LoVo (cell line): ENCODE data around the gene PXYLP1.

Source experiments
- DNase-seq: peaks from one replicate; pipeline ENCODE4 v3.0.0-alpha.2; 2016; ENCODE audit warnings: low spot score

Gene PXYLP1

DNA sequence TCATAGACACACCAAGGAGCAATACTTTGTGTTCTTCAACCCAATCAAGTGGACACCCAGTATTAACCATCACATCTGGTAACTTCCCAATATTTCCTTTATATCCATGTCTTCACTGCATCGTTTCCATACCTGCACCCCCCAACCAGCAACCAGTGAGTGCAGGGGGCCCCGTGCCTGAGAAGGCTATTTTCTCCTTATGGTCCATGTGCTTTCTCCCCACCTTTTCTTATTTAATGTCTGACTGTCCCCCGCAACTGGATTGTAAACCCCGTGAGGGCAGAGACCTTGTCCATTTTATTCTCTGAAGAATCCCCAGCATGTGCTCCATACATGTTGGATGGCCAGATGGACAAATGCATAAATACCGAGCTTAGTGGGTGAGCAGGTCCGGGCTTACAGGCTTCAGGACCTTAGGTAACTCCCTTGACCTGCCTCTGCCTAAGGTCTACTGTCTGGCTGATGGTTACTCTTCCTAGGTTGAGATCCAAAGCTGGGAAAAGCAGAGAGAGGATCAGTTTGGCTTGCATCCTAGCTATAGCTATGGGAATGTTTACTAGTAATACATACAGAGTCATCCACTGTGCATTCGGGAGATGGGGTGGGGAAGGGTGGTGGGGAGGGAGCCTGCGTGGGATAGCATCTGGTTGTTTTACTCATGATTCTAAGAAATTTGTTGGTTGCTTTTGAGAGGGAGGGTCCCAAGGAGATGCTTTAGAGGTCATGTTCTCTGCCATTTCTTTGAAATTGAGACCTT lies 41.5 kb downstream of the PXYLP1 start:
- DNase-seq, result no peak

DNA sequence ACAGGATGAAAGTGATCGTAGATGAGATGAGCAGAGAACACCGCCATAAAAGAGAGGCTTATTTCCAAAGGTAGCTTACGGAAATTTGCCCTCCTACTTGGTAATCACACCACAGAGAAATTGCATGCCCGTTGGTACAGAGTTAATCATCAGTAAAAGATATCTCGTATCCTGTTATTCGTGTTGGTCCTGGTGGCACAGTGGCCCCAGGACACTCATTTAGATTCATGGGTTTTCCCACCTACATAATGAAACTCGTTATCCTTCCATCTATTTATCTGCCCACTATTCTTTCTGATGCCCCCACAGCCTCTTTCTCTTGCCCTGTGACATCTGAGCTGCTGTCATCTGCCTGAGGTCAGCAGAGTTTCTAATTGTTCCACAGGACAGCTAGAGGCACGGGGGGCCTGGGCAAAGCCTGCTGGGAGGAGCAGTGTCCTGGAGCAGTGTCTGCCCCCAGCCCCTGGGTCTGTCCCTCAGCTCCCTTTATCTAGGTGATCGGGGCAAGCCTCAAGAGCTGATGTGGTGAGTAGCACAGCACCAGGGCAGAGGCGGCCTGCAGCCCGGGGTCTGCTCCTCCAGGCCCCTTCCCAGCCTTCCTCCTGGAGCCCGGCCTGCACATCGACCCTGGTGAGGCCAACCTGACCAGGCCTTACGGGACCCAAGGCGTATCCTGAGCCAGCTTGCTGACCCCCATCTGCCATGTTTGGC lies 42.2 kb downstream of the PXYLP1 start:
- DNase-seq, result no peak

DNA sequence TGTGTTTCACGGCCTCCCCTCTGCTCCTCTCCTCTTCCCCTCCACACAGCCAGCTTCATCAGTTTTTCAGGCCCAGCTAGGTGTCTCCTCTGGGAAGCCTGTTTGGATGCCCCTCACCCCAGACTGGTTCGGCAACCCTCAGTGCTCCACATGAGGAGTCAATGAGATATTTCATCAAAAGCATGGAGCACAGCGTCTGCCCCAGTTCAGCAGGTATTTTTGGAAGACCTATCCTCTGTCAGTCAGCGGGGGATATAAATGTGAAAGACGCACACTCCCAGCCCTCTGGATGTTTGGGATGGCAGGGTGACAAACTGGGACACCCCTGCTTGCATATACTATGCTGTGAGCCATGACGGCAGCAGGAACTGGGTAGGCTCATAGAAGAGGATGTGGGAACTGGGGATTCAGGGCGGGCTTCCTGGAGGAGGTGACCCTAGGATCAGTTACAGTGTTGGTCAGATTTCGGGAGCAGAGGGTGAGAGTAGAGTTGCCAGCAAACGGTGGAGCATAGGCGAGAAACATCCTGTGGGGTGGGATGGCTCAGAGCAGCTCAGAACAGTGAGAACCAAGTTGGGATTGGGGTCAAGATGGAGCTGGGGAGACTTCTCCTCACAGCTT lies 42.9 kb downstream of the PXYLP1 start:
- no peak for DNase-seq

DNA sequence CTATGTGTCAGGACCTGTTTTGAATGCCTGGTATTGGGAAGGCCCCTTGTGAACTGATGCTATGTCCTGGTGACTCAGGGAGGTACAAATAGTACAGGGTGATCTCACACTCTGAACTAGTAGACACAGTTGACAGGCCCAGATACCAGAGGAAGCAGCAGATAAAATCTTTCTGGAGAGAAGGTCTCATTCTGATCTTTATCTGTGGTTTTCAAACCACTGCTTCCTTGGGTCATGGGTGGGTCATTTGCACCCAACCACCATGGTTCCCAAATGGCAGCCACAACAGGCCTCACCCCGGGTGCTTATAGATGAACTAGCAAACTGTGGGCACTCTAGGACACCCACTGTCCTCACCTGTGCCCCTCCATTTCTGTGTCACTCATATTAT lies 43.4 kb downstream of the PXYLP1 start:
- DNase-seq, result no peak

DNA sequence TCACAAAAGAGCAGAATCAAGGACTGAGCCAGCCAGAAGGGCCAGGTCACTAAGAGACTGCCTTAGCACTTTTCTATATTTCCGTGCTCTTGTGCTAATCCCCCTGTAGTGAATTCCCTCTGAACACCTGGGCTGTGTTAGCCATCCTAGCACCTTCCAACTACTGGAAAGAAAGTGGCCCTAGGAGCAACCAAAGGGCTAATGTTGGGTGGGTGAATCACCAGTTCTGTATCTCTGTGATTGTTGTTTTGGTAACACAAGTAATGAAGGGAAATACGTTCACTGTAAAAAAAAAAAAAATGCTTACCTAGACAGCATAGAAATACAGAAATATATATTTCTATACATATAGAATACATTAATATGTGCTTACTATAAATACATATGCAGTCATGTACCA lies 43.9 kb downstream of the PXYLP1 start:
- DNase-seq, result no peak

DNA sequence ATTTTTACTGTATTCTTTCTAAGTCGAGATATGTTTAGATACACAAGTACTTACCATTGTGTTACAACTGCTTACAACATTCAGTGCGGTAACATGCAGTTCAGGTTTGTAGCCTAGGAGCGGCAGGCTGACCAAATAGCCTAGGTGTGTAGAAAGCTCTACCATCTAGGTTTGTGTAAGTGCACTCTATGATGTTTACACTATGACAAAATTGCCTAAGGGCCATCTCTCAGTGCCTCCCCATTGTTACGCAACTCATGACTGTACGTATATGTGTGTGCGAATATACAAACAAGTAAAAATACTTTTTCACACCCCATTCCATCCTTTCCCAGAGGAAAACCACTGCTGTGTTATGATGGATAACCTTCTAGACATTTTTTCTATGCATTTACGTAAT lies 44.3 kb downstream of the PXYLP1 start:
- peak; percentile 8 for DNase-seq

DNA sequence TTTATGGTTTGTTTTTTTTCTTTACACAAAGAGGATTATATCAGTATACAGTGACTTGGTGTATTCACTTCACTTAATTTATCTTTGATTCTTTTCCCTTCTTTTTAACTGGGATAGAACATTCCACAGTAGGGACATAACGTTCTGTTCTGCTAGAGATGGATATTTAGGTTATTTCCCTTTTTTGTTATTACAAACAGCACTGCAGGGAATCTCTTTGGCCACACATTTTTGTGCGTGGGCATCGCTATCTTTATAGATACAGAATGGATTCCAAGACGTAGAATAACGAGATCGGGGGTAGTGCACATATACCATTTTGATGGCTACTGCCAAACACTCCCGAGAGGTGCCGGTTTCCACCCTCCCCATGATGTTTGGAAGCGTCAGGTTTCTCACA lies 44.8 kb downstream of the PXYLP1 start:
- no peak for DNase-seq

DNA sequence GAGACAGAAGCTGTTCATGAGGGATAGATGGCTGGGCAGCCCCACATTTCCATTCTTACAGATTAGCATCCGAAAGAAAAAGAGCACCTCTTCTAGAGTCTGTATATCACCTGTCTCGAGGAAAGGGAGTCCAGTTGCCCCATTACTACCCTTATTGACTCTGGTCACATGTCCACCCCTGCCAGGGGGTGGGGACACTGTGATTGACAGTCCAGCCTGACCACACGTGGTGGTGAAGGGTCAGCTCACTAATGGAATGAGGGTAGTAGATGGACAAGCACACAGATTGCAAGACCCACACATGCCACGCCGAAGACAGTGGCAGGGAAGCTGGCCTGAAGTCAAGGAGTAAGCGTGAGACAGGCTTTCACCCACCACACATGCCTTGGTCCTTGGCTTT lies 45.8 kb downstream of the PXYLP1 start:
- DNase-seq, result no peak

DNA sequence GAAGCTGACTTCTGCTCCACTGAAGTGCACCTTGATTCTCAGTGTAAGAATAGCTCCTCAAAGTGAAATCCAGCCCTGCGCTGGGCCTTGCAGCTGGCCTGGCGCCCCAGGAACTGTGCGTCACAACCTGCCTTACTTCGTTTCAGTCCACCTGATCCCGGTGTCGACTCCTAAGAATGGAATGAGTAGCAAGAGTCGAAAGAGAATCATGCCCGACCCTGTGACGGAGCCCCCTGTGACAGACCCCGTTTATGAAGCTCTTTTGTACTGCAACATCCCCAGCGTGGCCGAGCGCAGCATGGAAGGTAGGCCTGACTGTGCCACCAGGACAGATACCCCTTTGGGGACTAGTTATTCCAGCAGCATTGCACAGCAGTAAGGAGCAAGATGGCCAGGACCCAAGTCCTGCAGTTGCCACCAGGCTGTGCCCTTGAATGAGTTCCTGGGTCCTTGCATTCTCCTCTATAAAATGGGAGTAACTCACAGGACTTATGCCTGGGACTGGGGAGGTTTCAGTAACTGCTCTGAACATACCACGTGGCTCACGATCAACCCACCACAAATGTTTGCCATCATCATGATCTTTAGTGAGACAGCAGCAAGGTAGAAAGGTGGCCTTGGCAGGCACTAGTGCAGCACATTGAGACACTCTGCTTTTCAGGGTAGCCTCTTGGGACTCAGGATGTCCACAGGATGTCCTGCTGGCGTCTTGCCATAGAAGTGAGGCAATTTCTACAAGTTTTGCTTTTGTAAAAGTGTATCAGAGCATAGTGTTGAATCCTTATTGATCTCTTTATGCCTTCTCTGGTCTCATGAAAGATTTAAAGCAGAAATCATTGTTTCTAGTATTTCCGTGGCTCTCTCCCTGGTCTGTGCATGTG lies 46.8 kb downstream of the PXYLP1 start:
- DNase-seq, result no peak

DNA sequence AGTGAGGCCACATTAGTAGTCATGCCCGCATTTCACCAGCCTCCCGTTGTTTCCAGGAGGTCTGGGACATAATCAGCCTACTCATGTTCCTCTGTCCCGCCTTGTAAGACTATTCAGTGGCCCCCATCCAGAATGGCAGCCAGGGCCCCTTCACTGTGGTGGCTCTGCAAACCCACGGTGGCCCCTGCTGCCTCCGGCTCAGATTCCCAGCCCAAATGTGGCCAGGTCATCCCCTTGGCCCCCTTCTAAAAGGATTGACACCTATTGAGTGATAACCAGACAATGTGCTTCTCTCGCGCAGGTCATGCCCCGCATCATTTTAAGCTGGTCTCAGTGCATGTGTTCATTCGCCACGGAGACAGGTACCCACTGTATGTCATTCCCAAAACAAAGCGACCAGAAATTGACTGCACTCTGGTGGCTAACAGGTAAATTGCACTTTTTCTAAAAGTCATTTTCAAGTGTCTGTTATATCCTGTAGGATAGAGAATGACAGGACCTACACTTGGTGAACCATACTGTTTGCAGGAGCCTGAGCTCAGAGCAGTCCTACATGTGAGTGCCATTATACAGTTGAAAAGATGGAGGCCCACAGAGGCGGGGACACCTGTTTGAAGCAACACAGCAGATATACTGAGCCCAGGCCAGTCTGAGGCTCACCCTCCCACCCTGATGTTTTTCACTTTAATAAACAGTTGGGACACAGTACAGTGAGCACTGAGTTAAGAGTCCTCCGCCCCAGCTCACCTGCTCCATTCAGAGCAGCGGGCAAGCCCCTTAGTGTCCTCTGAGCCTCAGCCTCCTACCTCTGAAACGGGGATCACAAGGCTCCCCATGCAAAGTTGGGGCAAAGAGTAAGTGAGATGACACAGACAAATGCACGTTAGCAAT lies 47.7 kb downstream of the PXYLP1 start:
- DNase-seq, result no peak

DNA sequence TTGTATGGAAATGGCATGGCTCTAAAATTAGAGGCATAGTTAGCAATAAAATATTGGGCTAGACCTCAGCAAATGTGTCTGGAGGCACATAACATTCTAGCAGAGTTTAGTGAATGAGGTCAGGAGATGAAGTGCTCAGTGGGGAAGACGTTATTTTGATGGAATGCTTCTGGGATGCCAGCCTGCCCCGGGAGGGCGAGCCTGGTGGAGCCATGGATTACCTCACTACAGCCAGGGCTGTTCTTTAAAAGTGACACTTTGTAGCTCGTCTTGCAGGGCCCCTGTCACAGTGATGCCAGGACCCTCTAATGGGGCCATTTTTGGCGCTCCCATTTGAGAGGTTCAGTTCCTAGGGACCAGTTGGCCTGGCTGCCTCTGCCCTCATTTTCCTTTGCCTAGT lies 48.5 kb downstream of the PXYLP1 start:
- no peak for DNase-seq

DNA sequence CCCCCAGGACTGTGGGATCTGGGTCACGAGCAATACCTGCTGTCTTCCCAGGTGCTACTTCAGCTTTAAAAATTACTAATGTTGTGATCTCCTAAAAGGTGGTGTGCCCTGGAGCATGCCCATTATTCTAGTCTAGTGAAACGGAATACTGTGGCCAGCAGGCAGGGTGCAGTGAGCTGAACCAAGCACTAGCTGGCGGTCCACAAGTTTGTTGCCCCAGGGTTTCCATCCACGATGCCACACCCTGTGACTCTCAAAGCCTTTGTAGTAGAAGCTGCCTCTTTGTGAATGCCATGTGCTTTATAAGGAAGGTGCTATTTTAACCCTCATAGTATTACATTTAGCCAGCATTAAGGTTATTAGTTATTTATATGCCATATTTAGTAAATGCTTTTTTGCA lies 49.1 kb downstream of the PXYLP1 start:
- DNase-seq, result no peak

DNA sequence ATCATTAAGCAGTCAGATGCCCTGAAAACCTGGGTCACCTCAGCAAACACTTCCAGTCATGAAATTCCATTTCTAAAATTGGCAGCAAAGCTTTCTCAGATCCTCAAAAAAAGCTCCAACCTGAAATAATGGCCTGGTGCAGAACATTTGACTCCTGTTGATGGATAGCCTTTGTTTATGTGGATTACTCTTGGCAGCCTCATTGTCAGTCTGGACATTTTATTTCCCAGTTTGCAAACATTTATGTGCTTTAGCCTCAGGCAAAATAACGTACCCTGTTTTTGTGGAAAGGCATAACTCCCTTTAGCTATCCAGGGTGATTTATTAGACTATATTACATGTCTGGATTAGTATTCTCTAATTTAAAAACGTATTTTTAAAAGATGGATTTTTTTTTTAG lies 53.9 kb downstream of the PXYLP1 start:
- DNase-seq, result no peak

DNA sequence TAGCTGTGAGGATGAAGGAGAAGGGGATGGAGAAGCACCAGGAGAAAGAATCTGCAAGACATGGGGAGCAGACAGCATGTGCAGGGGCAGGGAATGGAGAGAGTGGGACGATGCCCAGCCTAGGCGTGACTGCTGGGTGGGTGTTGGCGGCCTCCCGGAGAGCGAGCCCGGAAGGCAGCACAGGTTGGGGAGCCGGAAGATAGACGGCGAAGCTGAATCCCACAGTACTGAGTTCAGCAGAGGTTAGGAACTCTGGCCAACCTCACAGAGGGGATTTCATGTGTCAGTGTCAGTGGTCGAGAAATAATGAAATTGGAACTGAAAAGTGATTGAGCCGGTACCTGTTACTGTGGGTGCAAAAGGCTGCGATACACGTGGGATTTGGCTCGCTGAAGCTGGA lies 55.2 kb downstream of the PXYLP1 start:
- no peak for DNase-seq

DNA sequence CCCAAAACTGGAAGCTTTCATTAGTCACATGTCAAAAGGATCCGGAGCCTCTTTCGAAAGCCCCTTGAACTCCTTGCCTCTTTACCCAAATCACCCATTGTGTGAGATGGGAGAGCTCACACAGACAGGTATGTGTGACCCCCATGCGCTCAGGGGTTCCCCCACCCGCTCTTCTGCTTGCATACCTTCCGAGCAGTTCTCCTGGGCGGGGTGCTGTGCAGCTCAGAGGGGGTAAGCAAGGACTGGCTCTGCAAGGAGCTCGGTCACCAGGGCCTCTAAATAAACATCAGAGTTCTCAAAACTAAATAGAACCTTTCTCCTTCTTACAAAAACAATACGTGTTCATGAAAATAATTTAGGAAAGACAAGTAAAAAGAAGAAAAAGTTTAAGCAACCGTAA lies 55.7 kb downstream of the PXYLP1 start:
- DNase-seq, result no peak

DNA sequence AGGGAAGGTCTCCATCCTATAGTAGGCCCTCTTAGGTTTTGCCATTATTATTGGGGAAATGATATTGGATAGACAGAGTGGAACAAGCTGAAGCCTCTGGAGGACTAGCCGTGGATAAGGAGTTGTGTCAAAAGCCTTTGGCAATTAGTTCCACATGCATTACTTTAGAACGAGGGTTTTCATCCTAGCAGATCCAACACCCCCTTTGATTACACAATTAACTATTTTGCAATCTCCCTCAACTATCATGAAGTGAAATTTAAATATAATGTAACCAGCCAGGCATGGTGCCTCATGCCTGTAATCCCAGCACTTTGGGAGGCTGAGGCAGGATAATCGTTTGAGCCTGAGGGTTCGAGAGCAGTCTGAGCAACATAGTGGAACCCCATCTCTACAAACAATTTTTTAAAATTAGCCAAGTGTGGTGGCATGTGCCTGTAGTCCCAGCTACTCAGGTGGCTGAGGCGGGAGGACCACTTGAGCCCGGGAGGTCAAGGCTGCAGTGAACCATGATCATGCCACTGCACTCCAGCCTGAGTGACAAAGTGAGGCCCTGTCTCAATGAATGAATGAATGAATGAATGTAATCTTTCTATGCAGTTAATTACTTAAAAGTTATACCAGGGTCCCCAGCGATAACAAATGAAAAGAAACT lies 56.8 kb downstream of the PXYLP1 start:
- DNase-seq, result no peak

DNA sequence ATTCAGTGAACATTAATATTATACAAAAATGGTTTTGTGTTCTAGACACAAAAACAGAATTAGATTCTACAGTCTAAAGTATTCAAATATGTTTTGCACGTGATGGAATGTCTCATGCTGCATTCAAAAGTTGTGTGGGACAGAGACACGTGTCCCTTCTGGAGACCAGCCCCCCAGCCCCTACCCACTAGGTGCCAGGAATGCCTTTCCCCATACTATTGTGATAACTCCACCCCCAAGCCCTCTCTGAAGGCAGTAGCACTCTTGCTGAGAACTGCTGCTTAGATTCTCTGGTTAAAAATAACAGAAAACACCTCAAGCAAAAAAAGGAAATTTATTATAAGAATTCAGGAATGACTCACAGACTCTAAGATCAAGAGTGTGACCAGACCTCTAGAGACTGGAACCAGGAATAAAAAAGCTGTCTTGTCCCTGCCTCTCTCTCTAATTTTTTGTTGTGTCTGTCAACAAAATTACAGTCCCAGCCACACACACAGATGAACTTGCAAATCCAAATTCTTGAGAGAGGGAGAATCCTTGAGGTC lies 57.7 kb downstream of the PXYLP1 start:
- no peak for DNase-seq

DNA sequence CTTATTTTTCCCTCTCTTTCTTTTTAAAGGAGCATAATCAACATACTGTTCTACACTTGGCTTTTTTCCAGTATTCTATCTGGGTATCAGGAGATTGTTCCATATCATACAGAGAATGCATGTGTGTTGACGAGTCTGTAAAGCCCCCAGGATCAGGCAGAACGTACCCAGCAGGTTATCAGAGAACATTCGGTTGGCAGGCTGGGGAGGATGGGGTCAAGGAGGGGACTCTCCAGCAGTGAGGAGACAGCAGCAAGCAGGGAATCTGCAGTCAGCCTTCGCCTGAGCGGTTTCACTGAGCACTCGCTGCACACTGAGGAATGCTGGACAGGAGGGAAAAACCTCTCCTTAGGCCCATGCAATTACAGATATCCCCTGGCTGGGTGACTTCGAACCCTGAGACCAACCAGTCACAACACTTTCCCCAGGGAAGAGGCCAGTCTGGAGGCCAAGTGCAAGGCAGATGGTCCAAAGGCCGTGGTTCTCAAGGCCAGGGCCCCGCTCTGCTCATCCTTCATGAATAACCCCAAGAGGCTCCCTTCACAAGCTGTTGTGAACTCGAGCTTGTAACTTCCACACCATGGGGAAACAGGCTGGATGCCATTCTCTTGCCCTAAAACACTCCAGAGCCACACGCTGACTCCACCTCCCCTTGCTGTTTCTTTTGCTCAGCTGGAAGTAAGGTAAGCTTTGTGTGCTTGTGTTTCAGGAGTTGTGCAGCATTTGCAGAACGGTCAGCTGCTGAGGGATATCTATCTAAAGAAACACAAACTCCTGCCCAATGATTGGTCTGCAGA lies 60.1 kb downstream of the PXYLP1 start:
- no peak for DNase-seq

DNA sequence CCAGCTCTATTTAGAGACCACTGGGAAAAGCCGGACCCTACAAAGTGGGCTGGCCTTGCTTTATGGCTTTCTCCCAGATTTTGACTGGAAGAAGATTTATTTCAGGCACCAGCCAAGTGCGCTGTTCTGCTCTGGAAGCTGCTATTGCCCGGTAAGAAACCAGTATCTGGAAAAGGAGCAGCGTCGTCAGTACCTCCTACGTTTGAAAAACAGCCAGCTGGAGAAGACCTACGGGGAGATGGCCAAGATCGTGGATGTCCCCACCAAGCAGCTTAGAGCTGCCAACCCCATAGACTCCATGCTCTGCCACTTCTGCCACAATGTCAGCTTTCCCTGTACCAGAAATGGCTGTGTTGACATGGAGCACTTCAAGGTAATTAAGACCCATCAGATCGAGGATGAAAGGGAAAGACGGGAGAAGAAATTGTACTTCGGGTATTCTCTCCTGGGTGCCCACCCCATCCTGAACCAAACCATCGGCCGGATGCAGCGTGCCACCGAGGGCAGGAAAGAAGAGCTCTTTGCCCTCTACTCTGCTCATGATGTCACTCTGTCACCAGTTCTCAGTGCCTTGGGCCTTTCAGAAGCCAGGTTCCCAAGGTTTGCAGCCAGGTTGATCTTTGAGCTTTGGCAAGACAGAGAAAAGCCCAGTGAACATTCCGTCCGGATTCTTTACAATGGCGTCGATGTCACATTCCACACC lies 60.9 kb downstream of the PXYLP1 start:
- DNase-seq, result no peak
